Measurements from ENCODE around the gene STK33.

- TF ChIP-seq EZH2 (IDR thresholded peaks at IDR 0.05; ENCODE audit: borderline replicate concordance, low read length) (no peak), CTCF (IDR thresholded peaks at IDR 0.05; ENCODE audit: low read length) (no peak)
These were observed 105.6 kb downstream of the STK33 start for GRCh38 chr11:8488395-8488794.
